Astrocyte of the spinal cord (primary cell): ENCODE data around the gene GRK6.
"Not testable (repeated sequence)": the region's sequence is repeated elsewhere in the genome, so short reads cannot be mapped to it uniquely, and the experiment has no call there.

ENCODE experiments used
- DNase-seq: peaks from one replicate; pipeline ENCODE4 v3.0.0; 2011; ENCODE audit warnings: low read depth, low spot score
- H3K4me3 ChIP-seq: 2 replicates; pipeline ENCODE4 v1.5.1; 2011; ENCODE audit warnings: low read depth, mild to moderate bottlenecking, low read length, moderate library complexity
- in situ Hi-C: cut with HindIII; loops from 2 replicates; pipeline ENCODE4 v1.10.0; 2017; ENCODE audit warnings: low sequenced_read_pairs
- TF ChIP-seq, protein P1 (sequence below): IDR thresholded peaks from 2 replicates; pipeline ENCODE4 v1.5.1; 2012; ENCODE audit warnings: low read depth, mild to moderate bottlenecking, low read length, inconsistent platforms

GRK6 gene

DNA sequence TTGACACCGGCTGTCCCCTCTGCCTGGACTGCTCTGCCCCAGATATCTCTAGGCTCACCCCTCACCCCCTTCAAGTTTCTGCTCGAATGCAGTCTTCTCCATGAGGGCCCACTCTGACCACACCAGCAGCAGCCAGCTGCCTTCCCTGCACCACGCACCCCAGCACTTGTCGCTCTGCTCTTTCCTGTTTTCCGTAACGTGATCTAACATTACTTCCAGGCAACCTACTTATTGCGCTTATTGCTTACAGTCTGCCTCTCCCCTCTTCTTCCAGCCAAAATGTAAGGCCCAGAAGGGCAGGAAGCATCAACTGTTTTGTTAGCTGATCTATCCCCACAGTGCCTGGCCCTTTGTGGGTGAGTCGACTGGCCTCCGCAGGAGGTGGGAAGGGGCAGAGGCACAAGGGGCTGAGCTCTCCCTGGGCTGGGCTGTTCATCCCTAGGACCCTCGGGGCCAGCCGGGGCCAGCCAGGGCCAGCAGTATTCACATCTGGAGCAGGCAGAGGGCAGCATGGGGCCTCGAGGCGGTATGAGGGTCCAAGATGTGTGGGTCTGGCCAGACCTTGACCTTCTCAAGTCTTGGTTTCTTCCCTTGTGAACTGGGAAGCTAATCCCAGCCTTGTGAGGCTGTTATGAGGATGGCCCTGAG is 58.5 kb downstream of the GRK6 start:
- in situ Hi-C loops, result no loop called here
- peak; percentile 16 for DNase-seq
- H3K4me3 ChIP-seq, result no peak overlapping the region
- TF ChIP-seq, protein P1, sequence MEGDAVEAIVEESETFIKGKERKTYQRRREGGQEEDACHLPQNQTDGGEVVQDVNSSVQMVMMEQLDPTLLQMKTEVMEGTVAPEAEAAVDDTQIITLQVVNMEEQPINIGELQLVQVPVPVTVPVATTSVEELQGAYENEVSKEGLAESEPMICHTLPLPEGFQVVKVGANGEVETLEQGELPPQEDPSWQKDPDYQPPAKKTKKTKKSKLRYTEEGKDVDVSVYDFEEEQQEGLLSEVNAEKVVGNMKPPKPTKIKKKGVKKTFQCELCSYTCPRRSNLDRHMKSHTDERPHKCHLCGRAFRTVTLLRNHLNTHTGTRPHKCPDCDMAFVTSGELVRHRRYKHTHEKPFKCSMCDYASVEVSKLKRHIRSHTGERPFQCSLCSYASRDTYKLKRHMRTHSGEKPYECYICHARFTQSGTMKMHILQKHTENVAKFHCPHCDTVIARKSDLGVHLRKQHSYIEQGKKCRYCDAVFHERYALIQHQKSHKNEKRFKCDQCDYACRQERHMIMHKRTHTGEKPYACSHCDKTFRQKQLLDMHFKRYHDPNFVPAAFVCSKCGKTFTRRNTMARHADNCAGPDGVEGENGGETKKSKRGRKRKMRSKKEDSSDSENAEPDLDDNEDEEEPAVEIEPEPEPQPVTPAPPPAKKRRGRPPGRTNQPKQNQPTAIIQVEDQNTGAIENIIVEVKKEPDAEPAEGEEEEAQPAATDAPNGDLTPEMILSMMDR, result no peak

DNA sequence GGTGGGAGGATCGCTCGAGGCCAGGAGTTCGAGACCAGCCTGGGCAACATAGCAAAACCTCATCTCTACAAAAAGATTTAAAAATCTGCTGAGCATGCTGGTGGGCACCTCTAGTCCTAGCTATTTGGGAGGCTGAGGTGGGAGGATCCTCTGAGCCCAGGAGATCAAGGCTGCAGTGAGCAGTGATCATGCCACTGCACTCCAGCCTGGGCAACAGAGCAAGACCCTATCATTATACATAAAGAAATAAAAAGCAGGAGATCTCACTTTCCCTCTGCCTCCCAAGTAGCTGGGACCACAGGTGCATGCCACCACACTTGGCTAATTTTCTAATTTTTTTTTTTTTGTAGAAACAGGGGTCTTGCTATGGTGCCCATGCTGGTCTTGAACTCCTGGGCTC is 59.3 kb downstream of the GRK6 start:
- DNase-seq, H3K4me3 ChIP-seq, in situ Hi-C loops: not testable (repeated sequence)

DNA sequence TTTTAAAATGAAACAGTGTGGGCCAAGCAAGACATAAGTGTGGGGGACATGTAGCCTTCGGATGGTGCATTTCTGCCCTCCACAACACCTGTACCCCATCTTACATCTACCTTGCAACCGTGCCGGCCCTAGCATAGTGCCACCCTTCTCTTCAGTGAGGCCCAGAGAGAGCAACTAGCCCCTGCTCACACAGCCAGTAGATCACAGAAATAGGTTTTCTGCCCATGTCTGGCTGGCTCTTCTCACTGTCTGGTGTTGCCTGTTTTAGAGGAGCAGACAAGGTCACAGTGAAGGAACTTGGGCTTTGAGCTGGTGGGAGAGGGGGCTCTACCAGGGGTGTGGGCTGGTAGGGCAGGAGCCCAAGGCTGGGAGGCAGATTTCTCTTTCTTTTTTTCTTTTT is 59.8 kb downstream of the GRK6 start:
- no peak for DNase-seq
- TF ChIP-seq, protein P1, result no peak
- in situ Hi-C loops, result no loop called here
- no peak overlapping the region for H3K4me3 ChIP-seq

DNA sequence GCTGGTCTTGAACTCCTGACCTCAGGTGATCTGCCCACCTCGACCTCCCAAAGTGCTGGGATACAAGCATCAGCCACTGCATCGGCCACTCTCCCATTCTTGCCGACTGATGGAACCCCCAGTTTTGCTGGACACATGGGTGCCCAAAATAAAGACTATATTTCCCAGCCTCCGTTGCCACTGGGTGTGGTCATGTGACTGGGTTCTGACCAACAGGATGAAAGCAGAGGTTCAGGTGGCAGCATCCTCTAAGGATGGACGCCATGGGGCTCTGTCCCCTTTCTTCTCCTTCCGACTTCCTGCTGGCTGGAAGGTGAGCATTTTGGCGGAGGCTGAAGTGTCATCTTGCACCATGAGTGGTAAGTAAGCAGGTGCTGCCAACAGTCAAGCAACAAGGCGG is 60.7 kb downstream of the GRK6 start:
- no peak for DNase-seq
- in situ Hi-C loops, result no loop called here

DNA sequence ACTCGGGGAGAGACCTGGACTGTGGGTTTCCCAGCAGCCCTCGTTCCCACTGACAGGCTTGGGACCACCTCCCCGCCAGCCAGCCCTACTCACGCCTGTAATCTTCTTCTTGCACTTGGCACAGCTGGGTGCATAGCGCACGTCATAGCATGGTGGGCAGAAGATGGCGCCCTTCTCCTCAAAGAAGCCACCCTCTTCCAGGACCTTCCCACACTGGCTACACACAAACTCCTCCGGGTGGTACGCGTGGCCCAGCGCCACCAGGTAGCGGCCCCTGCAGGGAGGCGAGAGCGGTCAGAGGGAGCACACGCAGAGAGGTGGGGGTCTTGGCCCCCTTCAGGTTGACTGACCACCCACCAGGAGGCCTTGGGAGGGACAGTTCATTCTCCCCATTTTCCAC is 61.5 kb downstream of the GRK6 start:
- no peak for DNase-seq

More for the DNA sequence above, 60.7 kb downstream of the GRK6 start:
- TF ChIP-seq, protein P1, result no peak
- H3K4me3 ChIP-seq, result no peak overlapping the region

DNA sequence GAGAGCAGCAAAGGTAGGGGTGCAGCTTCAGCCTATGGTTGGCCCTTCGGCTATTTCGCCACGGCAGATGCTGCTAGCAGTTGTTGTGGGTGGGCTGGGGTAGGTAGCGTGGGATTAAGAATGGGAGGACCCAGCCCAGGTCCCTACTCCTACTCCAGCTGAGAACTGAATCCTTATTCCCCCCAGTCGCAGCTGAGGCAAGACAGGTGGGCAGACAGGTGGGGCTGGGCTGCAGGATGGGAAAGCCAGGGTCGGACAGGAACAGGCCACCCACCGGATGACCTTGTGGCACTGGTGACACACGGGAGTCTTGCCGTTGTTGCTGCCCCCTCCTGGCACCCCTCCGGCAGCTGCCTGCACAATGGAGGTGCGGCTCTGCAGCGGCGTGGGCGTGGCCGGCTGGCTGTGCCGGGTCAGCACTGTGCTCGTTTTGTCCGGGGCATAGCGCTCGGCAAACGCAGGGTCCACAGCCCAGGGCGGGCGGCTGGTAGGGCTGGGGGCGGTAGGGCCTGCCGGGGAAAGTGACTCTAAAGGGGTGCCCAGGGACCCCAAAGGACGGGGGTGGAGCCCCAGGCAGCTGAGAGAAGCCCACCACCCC is 62.7 kb downstream of the GRK6 start:
- no peak overlapping the region for H3K4me3 ChIP-seq
- TF ChIP-seq, protein P1, result peak; percentile 25
- in situ Hi-C loops, result no loop called here
- no peak for DNase-seq

More for the DNA sequence above, 61.5 kb downstream of the GRK6 start:
- in situ Hi-C loops, result no loop called here
- TF ChIP-seq, protein P1, result no peak
- no peak overlapping the region for H3K4me3 ChIP-seq

DNA sequence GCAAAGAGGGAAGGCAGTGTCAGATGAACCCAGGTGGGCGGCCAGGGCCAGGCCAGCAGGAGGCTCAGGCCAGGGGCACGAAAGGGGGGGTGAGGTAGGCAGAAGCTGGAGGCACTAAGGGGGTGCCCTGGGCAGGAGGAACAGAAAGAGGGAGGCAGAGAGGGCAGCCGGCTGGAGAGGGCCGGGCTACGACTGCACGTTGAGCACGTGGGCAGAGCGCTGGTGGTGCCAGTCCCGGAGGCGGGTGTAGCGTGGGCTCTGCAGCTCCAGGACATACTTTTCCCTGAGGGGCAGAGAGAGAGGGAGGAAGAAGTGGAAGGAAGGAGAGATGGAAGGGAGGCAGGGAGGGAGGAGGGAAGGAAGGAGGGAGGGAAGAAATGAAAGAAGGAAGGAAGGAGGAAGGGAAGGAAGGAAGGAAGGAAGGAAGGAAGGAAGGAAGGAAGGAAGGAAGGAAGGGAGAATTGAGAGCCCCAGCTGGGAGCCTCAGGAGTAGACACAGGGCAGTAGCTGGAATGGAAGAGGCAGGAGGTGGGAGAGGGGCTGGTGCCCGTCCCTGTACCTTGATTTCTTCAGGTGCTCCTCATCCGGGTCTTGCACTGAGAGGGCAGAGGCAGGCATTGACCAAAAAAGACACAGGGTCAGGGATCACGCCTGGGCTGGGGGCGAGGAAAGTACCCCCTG is 64.0 kb downstream of the GRK6 start:
- TF ChIP-seq, protein P1, result no peak
- no peak overlapping the region for H3K4me3 ChIP-seq
- in situ Hi-C loops, result no loop called here
- no peak for DNase-seq
